Measurements from ENCODE around the gene ZNF526.

DNA sequence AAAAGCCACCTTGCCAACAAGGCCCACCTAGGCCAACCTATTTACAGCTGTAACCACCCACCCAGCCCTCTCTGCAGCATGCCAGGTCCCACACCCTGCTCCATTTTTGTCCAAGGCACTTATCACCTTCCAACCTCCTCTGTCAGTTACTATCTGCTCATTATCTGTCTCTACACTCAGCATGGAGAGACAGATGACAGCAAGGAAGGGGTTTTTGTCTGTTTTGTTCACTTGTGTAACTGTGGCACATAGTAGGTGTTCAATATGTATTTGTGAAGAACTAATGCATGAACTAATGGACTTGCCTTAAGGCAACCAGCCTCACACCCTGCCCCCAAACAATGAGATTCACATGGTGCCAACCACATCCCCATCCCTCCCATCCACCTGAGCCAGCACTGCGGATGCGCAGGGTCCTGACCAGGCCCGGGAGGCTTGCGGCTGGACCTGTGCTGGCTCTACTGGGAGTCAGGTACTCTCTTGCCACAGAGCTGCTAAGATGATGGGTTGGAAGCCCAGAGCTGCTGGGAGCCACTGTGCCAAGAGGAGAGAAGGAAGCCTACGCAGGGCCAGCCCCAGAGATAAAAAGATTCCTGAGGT, 19.9 kb upstream of the ZNF526 start:
- TF ChIP-seq, protein P1, sequence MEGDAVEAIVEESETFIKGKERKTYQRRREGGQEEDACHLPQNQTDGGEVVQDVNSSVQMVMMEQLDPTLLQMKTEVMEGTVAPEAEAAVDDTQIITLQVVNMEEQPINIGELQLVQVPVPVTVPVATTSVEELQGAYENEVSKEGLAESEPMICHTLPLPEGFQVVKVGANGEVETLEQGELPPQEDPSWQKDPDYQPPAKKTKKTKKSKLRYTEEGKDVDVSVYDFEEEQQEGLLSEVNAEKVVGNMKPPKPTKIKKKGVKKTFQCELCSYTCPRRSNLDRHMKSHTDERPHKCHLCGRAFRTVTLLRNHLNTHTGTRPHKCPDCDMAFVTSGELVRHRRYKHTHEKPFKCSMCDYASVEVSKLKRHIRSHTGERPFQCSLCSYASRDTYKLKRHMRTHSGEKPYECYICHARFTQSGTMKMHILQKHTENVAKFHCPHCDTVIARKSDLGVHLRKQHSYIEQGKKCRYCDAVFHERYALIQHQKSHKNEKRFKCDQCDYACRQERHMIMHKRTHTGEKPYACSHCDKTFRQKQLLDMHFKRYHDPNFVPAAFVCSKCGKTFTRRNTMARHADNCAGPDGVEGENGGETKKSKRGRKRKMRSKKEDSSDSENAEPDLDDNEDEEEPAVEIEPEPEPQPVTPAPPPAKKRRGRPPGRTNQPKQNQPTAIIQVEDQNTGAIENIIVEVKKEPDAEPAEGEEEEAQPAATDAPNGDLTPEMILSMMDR (IDR thresholded peaks at IDR 0.05): no peak
- TF ChIP-seq POLR2A (IDR thresholded peaks at IDR 0.05): no peak
- no peak for TF ChIP-seq EP300 (IDR thresholded peaks at IDR 0.05)

Data from ovary (tissue), 3 donors.